HUES64 (cell line): Measurements from ENCODE around the gene SPATA17.
"Not testable (repeated sequence)": the region's sequence is repeated elsewhere in the genome, so short reads cannot be mapped to it uniquely, and the experiment has no call there.

Experiments used
- H3K27ac ChIP-seq: 2 replicates; pipeline ENCODE4 v1.7.0; 2013; ENCODE audit warnings: low read depth, low read length, inconsistent platforms
- H3K27me3 ChIP-seq: 2 replicates; pipeline ENCODE4 v1.6.1; 2013; ENCODE audit warnings: mild to moderate bottlenecking, low read length; ENCODE audit not compliant: insufficient read depth
- H3K36me3 ChIP-seq: 2 replicates; pipeline ENCODE4 v1.6.1; 2013; ENCODE audit warnings: mild to moderate bottlenecking, low read length; ENCODE audit not compliant: insufficient read depth
- H3K4me1 ChIP-seq: 2 replicates; pipeline ENCODE4 v1.6.1; 2013; ENCODE audit warnings: mild to moderate bottlenecking, low read length, moderate library complexity; ENCODE audit not compliant: insufficient read depth
- H3K4me3 ChIP-seq: 2 replicates; pipeline ENCODE4 v1.5.1; 2013; ENCODE audit warnings: mild to moderate bottlenecking, low read length, moderate library complexity
- H3K9ac ChIP-seq: 2 replicates; pipeline ENCODE4 v1.6.1; 2013; ENCODE audit warnings: mild to moderate bottlenecking, low read depth, low read length
- H3K9me3 ChIP-seq: 2 replicates; pipeline ENCODE4 v1.6.1; 2013; ENCODE audit warnings: low read depth, low read length; ENCODE audit not compliant: insufficient read depth
- WGBS: fragments of 150-250, 120-280 bp; methylation state at CpG from one replicate; pipeline ENCODE4 v1.1.7; 2013; ENCODE audit warnings: missing lambda C conversion rate; 5-methylcytosine and 5-hydroxymethylcytosine counted together

Gene SPATA17

GRCh38 chr1:217681806-217682205, 50.7 kb downstream of the SPATA17 start:
- H3K36me3 ChIP-seq = no peaks in the 10 kb centered on the region
- H3K9ac ChIP-seq = no peak overlapping the region
- WGBS = 96% methylated on average over 5 of the region's 5 CpGs
- H3K27me3 ChIP-seq = no peaks in the 10 kb centered on the region
- no peaks in the 10 kb centered on the region for H3K9me3 ChIP-seq
- H3K27ac ChIP-seq = no peak overlapping the region
- no peak overlapping the region for H3K4me3 ChIP-seq
- no peaks in the 10 kb centered on the region for H3K4me1 ChIP-seq

- Histone ChIP-seq H3K4me1 (no peaks in the 10 kb centered on the region), H3K9me3 (no peaks in the 10 kb centered on the region), H3K36me3 (no peaks in the 10 kb centered on the region), H3K4me3 (no peak overlapping the region), H3K27ac (no peak overlapping the region), H3K9ac (no peak overlapping the region), H3K27me3 (no peaks in the 10 kb centered on the region)
- 96% methylated on average over 3 of the region's 4 CpGs for WGBS
Measured at GRCh38 chr1:217687511-217687910, 56.4 kb downstream of the SPATA17 start.

GRCh38 chr1:217696140-217696539, 65.0 kb downstream of the SPATA17 start:
- H3K9ac ChIP-seq, H3K36me3 ChIP-seq, H3K27me3 ChIP-seq, H3K4me1 ChIP-seq, H3K4me3 ChIP-seq, H3K9me3 ChIP-seq, H3K27ac ChIP-seq: not testable (repeated sequence)
- 89% methylated on average over 19 of the region's 25 CpGs for WGBS

- no peak overlapping the region for H3K4me3 ChIP-seq
- H3K27ac ChIP-seq = no peak overlapping the region
- no peak overlapping the region for H3K9ac ChIP-seq
- WGBS = 95% methylated on average over 6 of the region's 6 CpGs
- no peaks in the 10 kb centered on the region for H3K27me3 ChIP-seq
- H3K36me3 ChIP-seq = no peaks in the 10 kb centered on the region
- no peaks in the 10 kb centered on the region for H3K4me1 ChIP-seq
- H3K9me3 ChIP-seq = no peaks in the 10 kb centered on the region
Measured at GRCh38 chr1:217703326-217703725, 72.2 kb downstream of the SPATA17 start.

- Histone ChIP-seq H3K9ac (no peak overlapping the region), H3K4me1 (no peaks in the 10 kb centered on the region), H3K36me3 (no peaks in the 10 kb centered on the region), H3K27me3 (no peaks in the 10 kb centered on the region), H3K4me3 (no peak overlapping the region), H3K9me3 (no peaks in the 10 kb centered on the region), H3K27ac (no peak overlapping the region)
- WGBS = 95% methylated on average over 5 of the region's 5 CpGs
Measured at GRCh38 chr1:217712925-217713597, 81.9 kb downstream of the SPATA17 start.

GRCh38 chr1:217715681-217716080, 84.5 kb downstream of the SPATA17 start:
- Histone ChIP-seq H3K4me1 (no peaks in the 10 kb centered on the region), H3K36me3 (no peaks in the 10 kb centered on the region), H3K27me3 (no peaks in the 10 kb centered on the region), H3K9ac (no peak overlapping the region), H3K27ac (no peak overlapping the region), H3K9me3 (no peaks in the 10 kb centered on the region), H3K4me3 (no peak overlapping the region)
- 100% methylated on average over 4 of the region's 4 CpGs for WGBS

- no peak overlapping the region for H3K27ac ChIP-seq
- no peak overlapping the region for H3K9ac ChIP-seq
- no peak overlapping the region for H3K4me3 ChIP-seq
- no peaks in the 10 kb centered on the region for H3K27me3 ChIP-seq
- H3K36me3 ChIP-seq = no peaks in the 10 kb centered on the region
- 100% methylated on average over 1 of the region's 1 CpG for WGBS
- H3K9me3 ChIP-seq = no peaks in the 10 kb centered on the region
- H3K4me1 ChIP-seq = no peaks in the 10 kb centered on the region
Measured at GRCh38 chr1:217717959-217718358, 86.8 kb downstream of the SPATA17 start.

GRCh38 chr1:217718873-217719272, 87.7 kb downstream of the SPATA17 start:
- Histone ChIP-seq H3K27ac (no peak overlapping the region), H3K4me3 (no peak overlapping the region), H3K27me3 (no peaks in the 10 kb centered on the region), H3K9ac (no peak overlapping the region), H3K9me3 (no peaks in the 10 kb centered on the region), H3K36me3 (no peaks in the 10 kb centered on the region), H3K4me1 (no peaks in the 10 kb centered on the region)
- WGBS = 91% methylated on average over 1 of the region's 2 CpGs

GRCh38 chr1:217721692-217722091, 90.5 kb downstream of the SPATA17 start:
- Histone ChIP-seq H3K9me3 (no peaks in the 10 kb centered on the region), H3K27me3 (no peaks in the 10 kb centered on the region), H3K27ac (no peak overlapping the region), H3K4me3 (no peak overlapping the region), H3K36me3 (no peaks in the 10 kb centered on the region), H3K4me1 (no peaks in the 10 kb centered on the region), H3K9ac (no peak overlapping the region)
- 78% methylated on average over 1 of the region's 1 CpG for WGBS

- H3K4me3 ChIP-seq = no peak overlapping the region
- H3K27ac ChIP-seq = no peak overlapping the region
- no peaks in the 10 kb centered on the region for H3K27me3 ChIP-seq
- 95% methylated on average over 3 of the region's 3 CpGs for WGBS
- H3K9me3 ChIP-seq = no peaks in the 10 kb centered on the region
- H3K9ac ChIP-seq = no peak overlapping the region
- H3K36me3 ChIP-seq = no peaks in the 10 kb centered on the region
- H3K4me1 ChIP-seq = no peaks in the 10 kb centered on the region
Measured at GRCh38 chr1:217734973-217735372, 103.8 kb downstream of the SPATA17 start.

GRCh38 chr1:217747156-217747769, 116.1 kb downstream of the SPATA17 start:
- WGBS = no CpG with 5 or more reads among the region's 2 CpGs
- H3K36me3 ChIP-seq = no peaks in the 10 kb centered on the region
- no peaks in the 10 kb centered on the region for H3K9me3 ChIP-seq
- H3K27ac ChIP-seq = no peak overlapping the region
- H3K4me1 ChIP-seq = no peaks in the 10 kb centered on the region
- no peaks in the 10 kb centered on the region for H3K27me3 ChIP-seq
- no peak overlapping the region for H3K9ac ChIP-seq
- no peak overlapping the region for H3K4me3 ChIP-seq

GRCh38 chr1:217769768-217770167, 138.6 kb downstream of the SPATA17 start:
- Histone ChIP-seq H3K9ac (no peak overlapping the region), H3K27me3 (no peaks in the 10 kb centered on the region), H3K4me3 (no peak overlapping the region), H3K36me3 (no peaks in the 10 kb centered on the region), H3K27ac (no peak overlapping the region), H3K9me3 (no peaks in the 10 kb centered on the region), H3K4me1 (peaks cover 4% of the 10 kb centered on the region)
